ENCODE results near the gene PRMT7. TPM values are rescaled to one million over a fixed set of nuclear protein-coding genes. Genes with fewer than 3 reads are reported as not detected.

PRMT7 gene
- total and polyA plus RNA-seq, 10 donors, result 25.0 to 66.4 (median 42.0) TPM

DNA sequence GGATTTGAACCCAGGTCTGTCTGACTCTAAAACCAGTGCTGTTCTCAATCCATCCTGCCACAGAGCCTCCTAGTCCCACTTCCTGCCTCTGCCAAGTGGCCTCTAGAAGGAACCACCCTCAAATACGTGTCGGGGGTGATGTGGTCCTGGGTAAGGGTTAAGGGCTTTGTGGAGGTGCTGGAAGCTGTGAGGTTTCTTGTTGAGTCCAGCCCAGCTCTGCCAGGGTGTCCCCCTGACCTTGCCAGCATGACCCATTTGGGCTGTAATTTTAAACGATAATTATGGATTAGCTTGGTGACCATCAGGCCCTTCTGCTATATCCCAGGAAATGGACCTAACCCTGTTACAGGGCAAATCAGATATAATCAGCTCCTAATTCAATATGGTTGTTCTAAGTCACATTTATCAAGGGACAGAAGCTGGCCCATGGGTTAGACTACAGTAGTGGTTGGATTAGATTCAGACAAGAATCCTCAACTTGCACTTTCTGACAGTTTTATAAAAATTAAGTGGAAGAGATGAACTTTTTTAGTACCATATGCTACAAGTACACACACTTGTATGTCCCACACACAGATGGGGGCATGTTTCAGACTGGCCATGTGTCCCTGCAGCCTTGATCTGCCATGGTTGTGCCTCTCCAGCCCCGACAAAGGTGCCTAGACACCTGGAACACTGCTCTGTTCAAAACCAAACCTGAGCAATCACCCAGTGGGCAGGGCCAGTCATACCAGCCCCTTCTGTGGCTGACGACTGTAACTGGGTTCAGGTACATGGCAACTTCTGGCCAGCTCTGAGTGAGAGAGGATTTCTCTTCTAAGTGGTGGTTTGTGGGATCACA is 89.5 kb downstream of the PRMT7 start:
- intact Hi-C loops (cut with DNase I; ENCODE audit: low total_unique reads), result no loop called here
- Histone ChIP-seq H3K4me1 (no peaks in the 10 kb centered on the region), H3K27ac (no peak overlapping the region), H3K9me3 (no peaks in the 10 kb centered on the region), H3K27me3 (replicated peaks in 1 of 7) (no peaks in the 10 kb centered on the region), H3K4me3 (no peak overlapping the region), H3K36me3 (no peaks in the 10 kb centered on the region)
- peak; percentile 30 for DNase-seq
- 71 to 81% (median 75%) methylated on average over 4 to 5 of the region's 5 CpGs for WGBS, 5 donors
- no peak for TF ChIP-seq POLR2A (IDR thresholded peaks at IDR 0.05)

DNA sequence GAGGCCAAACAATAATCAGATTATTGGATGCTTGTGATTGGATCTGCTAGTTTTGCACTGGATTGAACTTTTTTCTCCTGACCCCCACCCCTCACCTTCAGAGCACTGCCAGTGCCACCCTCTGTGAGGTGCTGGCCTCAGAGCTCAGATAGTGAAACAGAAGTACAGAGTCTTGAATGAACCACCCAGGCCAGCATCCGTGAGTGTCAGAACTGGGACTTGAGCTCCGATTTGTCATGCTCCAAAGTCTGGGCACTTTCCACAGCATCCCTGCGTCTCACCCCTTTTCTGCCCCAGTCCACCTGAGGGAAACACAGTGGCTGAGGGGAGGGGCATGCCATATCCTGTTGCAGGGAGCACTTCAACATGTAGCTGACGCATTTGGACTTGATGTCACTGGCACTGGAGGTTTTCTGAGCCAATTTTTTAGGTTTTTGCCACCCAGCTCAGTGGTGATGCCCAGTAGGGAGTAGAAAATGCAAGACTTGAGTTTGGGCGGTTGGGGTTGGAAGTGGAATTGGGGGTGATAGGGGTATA is 90.2 kb downstream of the PRMT7 start:
- H3K27ac ChIP-seq, result no peak overlapping the region
- no peaks in the 10 kb centered on the region for H3K9me3 ChIP-seq
- H3K27me3 ChIP-seq (replicated peaks in 1 of 7), result no peaks in the 10 kb centered on the region
- TF ChIP-seq POLR2AphosphoS5 (IDR thresholded peaks at IDR 0.05), result no peak
- TF ChIP-seq POLR2A (IDR thresholded peaks at IDR 0.05), result no peak
- TF ChIP-seq, protein P1, sequence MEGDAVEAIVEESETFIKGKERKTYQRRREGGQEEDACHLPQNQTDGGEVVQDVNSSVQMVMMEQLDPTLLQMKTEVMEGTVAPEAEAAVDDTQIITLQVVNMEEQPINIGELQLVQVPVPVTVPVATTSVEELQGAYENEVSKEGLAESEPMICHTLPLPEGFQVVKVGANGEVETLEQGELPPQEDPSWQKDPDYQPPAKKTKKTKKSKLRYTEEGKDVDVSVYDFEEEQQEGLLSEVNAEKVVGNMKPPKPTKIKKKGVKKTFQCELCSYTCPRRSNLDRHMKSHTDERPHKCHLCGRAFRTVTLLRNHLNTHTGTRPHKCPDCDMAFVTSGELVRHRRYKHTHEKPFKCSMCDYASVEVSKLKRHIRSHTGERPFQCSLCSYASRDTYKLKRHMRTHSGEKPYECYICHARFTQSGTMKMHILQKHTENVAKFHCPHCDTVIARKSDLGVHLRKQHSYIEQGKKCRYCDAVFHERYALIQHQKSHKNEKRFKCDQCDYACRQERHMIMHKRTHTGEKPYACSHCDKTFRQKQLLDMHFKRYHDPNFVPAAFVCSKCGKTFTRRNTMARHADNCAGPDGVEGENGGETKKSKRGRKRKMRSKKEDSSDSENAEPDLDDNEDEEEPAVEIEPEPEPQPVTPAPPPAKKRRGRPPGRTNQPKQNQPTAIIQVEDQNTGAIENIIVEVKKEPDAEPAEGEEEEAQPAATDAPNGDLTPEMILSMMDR (IDR thresholded peaks at IDR 0.05 in 8 of 11, conservative IDR thresholded peaks at IDR 0.05 in 3 of 11), result no peak
- WGBS, 5 donors, result 50 to 61% (median 55%) methylated on average over 5 of the region's 5 CpGs
- H3K4me3 ChIP-seq, result no peak overlapping the region
- no peaks in the 10 kb centered on the region for H3K4me1 ChIP-seq
- DNase-seq, result peak; percentile 38
- intact Hi-C loops (cut with DNase I; ENCODE audit: low total_unique reads), result no loop called here
- no peaks in the 10 kb centered on the region for H3K36me3 ChIP-seq

DNA sequence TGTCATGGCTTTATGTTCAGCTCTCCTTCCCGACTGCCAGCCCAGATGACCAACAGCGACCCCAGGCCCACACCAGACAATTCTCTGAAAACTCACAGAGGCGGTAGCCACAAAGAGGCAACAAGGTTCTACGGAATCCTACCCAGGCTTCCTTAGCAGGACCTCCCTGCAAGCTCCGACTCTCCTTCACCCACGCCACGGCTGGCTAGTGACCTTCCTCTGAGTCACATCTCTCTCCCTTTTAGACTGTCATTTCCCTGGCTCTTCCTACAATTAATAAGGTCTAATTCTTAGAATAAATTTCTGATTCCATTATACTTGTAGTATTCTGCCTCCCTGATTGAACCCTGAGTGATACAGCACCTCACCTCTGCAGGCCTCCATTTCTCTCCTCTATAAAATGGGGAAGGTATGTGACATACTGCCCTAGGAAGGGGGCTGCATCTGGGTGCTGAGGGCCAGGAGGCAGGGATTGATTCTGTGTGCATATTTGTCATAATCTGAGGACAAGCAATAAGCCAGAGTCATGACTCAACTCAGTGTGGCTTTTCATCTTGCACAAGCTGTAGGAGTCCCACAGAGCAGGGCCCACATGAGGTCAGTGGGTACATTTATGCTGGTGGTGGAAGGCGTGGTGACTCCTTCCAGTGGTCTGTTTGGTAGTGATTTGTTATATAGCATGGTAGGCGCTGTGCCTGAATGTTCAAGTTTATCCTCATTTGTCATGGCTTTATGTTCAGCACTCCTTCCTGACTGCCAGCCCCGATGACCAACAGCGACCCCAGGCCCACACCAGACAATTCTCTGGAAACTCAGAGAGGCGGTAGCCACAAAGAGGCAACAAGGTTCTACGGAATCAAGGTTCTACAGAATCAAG is 91.3 kb downstream of the PRMT7 start:
- Histone ChIP-seq H3K9me3 (no peaks in the 10 kb centered on the region), H3K36me3 (no peaks in the 10 kb centered on the region), H3K4me1 (no peaks in the 10 kb centered on the region), H3K4me3 (no peak overlapping the region), H3K27me3 (replicated peaks in 1 of 7) (peaks cover 0 to 5% (median 0%) of the 10 kb centered on the region in 7 donors), H3K27ac (no peak overlapping the region)
- TF ChIP-seq, protein P1 (IDR thresholded peaks at IDR 0.05 in 8 of 11, conservative IDR thresholded peaks at IDR 0.05 in 3 of 11), result no peak
- no peak for TF ChIP-seq POLR2A (IDR thresholded peaks at IDR 0.05)
- no peak for TF ChIP-seq POLR2AphosphoS5 (IDR thresholded peaks at IDR 0.05)
- 74 to 82% (median 79%) methylated on average over 13 of the region's 13 CpGs for WGBS, 5 donors
- intact Hi-C loops (cut with DNase I; ENCODE audit: low total_unique reads), result no loop called here
- peak; percentile 31 for DNase-seq

DNA sequence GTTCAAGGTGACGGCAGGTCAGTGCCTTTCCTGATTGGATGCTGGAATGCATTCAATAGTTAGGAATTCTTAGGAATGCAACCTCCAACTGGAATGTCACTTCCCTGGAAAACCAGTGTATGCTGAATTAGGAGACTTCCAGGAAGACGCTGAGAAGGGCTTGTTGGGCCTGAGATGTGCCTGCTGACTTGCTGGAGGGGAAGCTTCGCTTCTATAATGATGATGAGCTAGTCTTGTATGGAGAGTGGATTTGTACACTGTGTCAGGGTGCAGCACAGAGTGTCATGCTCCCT is 91.9 kb downstream of the PRMT7 start:
- 82 to 86% (median 84%) methylated on average over 3 of the region's 3 CpGs for WGBS, 5 donors
- H3K36me3 ChIP-seq, result no peaks in the 10 kb centered on the region
- no peak for DNase-seq
- no peaks in the 10 kb centered on the region for H3K9me3 ChIP-seq
- no peak overlapping the region for H3K4me3 ChIP-seq
- no peak overlapping the region for H3K27ac ChIP-seq
- TF ChIP-seq POLR2AphosphoS5 (IDR thresholded peaks at IDR 0.05) (no peak), POLR2A (IDR thresholded peaks at IDR 0.05) (no peak)
- TF ChIP-seq, protein P1 (IDR thresholded peaks at IDR 0.05 in 8 of 11, conservative IDR thresholded peaks at IDR 0.05 in 3 of 11), result no peak
- H3K27me3 ChIP-seq (replicated peaks in 1 of 7), result peaks cover 0 to 6% (median 0%) of the 10 kb centered on the region in 7 donors
- H3K4me1 ChIP-seq, result no peaks in the 10 kb centered on the region
- intact Hi-C loops (cut with DNase I; ENCODE audit: low total_unique reads), result no loop called here
